LoVo (cell line): ENCODE data around the gene RALGAPA1.
"Not testable (repeated sequence)": the region's sequence is repeated elsewhere in the genome, so short reads cannot be mapped to it uniquely, and the experiment has no call there.

ENCODE experiments used
- DNase-seq: peaks from one replicate; pipeline ENCODE4 v3.0.0-alpha.2; 2016; ENCODE audit warnings: low spot score

RALGAPA1 gene

DNA sequence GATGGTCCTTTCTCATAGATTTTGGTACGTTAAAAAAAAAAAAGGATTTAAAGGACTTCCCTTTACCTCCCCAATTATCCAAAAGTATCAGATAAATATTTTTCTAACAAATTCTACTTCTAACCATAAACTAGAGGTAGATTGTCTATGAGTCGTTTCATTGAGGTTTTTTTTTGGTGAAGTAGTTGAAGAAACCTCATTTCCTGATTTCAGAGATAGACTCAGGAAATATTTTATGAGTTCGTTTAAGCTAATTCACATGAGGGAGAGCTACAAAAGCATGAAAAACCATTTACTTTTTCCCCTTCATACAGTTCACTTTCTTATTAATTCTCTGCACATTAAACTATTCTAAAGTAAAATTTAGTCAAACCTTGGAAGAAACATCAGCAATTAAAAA is 112.5 kb downstream of the RALGAPA1 start:
- no peak for DNase-seq

DNA sequence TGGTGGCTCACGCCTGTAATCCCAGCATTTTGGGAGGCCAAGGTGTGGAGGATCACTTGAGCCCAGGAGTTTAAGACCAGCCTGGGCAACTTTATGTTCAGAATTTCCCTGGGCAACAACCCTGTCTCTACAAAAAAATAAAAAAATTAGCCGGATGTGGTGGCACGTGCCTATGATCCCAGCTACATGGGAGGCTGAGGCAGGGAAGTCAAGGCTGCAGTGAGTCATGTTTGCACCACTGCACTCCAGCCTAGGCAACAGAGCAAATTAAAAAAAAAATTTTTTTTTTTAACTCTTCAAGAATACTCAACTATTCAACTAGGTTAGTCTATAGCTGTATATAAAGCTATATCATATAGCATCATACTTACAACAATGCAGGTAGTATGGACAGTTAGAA is 113.0 kb downstream of the RALGAPA1 start:
- no peak for DNase-seq

DNA sequence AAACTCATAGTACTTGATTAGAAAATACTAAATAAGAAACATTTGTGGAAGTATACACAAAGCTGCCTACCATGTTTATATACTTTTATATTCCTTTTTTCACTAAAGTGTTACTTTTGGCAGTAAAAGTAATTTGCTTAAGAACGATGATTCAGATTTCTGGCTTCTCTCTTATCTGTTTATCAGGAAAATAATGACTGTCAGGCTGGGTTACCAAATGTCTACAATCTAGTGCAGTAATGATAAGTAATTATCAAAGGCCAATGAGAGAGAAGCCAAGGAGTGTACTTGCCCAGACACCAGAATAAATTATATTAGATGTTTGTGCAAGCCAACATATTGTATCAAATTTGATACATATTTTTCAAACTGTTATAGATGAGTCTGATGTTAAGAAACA is 113.4 kb downstream of the RALGAPA1 start:
- no peak for DNase-seq

DNA sequence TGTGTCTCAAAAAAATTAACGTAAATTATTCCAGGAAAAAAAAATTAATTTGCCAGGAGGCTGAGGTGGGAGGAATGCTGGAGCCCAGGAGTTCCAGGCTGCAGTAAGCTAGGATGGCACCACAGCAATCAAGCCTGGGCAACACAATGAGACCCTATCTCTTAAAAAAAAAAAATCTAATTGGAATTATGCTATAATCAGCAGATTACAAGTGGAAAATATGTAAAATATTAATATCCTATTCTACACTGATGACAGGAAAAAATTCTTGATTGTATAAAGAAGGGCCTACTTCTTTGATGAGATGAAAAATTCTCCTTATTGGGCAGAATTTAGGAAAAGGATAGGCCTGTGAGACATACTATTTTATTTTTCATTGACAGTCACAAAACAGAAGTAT is 114.0 kb downstream of the RALGAPA1 start:
- DNase-seq: no peak

DNA sequence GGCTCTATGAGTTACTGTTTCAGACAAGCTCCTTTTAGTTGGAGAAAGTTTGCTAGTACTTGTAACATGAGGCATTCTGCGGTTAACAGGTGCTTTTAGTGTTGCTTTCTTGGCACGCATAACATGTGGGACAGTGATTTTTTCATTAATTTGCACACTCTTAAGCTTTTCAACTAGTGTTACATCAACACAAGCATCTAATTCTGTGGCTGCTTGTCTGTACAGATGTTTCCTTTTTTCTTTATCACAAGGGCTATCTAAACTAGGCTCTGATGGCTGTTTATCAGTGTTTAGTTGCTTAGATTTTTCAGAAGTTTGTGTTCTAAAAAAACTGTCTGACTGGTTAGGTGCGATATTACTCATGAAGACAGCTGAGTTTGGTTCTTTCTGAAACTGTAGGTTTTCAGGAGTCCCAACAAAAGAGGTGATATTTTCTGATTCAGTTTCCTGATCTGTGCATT is 120.1 kb downstream of the RALGAPA1 start:
- no peak for DNase-seq

DNA sequence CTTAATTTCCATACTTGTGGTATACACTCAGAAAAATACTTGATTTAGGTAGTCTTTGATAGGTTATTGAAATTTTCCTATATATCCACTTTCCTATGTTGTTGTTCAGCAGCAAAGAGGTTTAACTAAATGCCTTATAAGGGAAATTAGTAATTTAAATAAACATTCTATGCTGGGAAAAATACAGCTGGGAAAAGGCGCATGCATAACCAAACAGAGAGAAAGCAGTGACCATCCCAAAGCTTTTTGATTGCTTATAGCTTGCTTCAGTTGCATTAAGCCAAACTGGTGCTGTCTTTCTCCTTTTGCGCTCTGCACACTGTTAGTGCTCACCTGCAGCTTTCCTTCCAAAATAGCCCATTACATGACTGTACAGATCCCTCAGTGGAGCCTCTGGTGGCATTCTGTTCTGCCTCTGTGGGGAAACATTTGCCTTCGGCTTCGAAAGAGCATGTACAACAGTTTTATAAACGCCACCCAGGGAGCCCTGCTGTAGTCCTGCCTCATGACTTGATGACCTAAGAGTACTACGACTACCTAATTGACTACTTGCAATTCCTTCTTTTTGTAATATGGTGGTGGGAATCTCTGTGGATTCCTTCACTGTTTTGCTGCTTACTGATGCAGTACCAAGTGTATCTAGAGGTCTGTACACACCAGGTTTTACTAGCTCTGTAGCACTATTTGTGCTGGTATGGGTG is 120.8 kb downstream of the RALGAPA1 start:
- DNase-seq: no peak

DNA sequence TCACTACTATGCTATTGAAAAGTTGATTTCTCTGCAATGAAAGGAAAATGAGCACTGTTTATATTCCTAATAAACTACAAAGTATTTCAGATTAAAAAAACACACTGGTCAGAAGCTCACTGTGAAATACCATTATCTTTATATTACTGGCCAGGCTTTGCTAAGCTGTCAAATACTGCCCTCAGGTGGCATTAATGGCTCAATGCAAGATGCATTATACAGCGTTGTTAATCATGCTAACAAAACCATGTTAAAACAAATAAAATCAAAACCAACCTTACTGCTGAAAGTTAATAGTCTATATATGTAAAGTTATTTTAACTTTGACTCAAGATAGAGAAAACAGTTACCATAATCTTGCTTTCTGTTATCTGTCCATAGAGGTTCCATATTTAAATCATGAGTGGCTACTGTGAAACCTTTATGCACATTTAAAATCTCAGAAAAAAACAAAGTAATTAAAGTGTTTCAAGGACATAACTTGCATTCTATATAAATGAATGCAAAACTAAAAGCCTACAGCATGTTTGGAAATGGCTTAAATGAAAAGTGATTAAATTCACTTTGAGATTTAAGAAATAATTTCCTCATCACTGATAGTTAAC is 121.7 kb downstream of the RALGAPA1 start:
- peak; percentile 54 for DNase-seq

DNA sequence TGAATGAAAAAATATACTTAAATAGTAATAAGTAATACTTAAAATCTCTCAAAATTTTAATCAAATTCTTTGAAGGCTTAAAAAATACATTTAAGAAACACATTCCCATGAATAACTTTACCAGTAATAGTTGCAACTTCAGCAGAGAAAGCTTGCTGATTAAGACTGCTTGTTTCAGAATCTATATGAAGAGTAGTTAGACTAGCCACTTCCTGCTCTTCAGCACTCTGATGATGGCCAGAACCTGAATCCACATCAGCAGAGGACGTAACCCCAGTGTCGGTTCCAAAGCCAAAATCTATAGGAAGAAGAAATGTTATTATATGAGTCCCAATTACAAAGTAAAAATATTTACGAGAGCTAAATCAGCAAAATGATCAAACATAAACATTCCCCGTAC is 125.4 kb downstream of the RALGAPA1 start:
- DNase-seq: not testable (repeated sequence)

DNA sequence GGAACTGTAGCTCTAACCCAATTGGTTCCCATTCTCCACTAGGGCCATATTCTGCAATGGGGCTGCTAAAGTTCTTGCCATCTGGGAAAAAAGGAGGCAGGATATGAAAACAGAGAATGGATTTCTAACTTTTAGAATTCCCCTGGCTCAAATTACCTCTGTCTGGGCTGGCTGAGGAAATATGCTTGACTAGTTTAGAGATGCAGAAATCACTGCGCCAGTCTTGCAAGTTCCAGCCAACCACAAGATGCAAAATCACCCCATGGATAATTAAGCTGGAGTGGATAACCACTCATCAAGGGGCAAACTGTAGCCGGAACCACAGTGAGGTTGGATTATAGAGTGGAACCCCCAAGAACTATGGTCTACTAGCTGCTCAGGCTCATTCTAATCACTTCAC is 126.3 kb downstream of the RALGAPA1 start:
- DNase-seq: no peak

DNA sequence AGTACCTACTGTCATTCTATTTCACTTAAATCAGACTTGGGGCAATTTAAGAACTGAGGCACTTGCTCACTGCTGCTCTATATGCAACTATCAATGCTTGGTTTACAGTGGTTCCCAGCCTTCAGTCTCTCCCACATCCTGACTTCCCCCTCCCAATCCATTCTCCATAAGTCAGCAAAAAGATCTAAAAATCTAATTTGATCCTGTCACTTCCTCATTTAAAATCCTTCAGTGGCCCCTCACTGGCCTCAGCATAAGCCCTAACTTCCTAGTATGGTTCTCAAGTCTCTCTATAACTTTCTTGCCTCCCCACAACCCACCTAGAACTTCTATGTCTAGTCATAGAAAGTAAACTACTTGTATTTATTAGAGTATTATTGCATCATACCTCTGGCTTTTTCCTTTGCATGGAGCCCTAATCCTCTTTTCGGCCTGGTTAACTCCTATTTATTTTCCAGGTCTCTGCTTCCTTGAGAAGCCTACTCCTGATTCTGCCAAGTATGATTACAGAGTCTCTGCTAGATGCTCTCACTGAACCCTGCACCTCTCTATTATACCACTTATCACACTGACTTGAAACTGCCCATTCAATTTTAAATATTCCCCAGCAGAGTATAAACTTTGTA is 130.6 kb downstream of the RALGAPA1 start:
- DNase-seq: no peak

DNA sequence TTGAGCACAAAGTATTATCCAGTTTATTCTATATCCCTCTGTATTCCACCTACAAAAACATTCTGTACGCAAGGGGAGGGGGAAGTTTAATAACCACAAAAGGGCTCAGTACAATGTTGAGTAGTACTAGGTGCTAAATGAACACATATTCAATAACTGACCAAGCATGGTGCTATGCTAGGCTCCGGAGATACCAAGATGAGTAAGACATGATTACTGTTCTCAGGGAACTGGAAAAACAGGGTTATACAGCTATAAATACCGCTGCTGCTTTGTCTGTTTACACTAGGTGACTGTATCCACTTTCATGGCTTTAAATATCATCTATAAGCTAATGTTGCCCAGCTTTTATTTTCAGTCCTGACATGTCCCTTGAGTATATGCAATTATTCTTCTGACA is 139.3 kb downstream of the RALGAPA1 start:
- DNase-seq: peak; percentile 77

DNA sequence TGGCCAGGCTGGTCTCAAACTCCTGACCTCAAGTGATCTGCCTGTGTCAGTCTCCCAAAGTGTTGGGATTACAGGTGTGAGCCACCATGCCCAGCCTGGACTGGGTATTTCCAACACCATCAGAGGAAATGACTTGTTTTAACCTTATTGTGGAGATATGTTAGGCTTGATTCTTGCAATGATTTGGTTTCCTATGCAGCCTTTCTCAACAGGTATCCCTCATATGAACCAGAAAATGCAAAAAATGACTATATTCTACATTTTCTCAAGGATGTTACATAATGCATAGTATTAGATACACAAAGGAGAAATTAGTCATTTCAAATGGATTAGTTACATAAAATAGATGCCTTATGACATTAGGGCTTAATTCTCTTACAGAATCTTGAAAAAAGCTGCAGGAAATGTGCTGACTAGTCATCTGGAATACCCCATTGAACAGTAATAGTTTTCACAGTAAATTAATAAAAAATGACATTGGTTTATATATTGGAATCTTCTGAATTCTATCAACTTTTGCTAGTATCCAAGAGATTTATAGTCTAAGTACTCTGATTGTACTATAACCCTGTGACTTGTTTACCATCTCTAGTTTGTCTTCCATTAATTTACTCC is 142.6 kb downstream of the RALGAPA1 start:
- DNase-seq: no peak

DNA sequence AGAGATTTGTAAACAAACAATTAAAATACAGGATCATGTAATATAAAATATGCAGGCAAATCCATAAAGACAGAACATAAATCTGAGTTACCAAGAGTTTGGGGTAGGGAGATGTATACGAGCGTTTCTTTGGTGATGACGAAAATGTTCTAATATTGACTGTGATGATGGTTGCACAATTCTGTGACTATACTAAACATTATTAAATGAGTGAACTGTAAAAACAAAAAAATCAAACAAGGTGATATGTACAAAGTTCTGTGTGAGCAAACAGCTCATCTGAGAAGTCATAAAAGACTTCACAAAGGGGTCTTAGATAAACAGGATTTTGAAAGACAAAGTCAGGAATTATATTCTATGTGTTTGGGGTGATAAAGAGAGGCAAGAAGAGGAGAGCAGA is 147.2 kb downstream of the RALGAPA1 start:
- no peak for DNase-seq

DNA sequence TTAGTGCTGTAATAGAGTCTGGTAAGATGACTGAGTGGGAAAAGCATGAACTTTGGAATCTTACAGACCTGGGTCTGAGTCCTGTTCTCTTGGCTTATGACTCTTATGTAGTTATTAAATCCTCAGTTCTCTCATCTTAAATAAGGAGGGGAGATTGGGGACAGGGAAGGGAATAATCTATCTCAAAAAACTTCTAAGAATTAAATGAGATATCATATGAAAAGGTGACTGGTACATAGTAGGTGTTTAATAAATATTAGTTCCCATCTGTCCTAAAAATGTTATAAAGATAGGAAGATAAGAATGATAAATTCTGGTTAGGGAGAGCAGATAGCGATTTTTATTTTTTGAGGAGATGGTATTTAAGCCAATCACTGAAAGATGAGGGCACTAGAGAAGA is 156.1 kb downstream of the RALGAPA1 start:
- DNase-seq: no peak

DNA sequence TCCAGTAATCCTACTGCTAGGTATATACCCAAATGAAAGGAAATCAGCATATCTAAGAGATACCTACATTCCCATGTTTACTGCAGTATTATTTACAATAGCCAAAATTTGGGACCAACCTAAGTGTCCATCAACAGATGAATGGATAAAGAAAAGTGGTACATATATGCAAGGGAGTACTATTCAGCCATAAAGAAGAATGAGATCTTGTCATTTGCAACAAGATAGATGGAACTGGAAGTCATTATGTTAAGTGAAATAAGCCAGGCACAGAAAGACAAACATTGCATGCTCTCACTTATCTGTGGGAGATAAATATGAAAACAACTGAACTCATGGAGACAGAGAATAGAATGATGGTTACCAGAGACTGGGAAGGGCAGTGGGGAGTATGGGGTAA is 165.6 kb downstream of the RALGAPA1 start:
- no peak for DNase-seq

DNA sequence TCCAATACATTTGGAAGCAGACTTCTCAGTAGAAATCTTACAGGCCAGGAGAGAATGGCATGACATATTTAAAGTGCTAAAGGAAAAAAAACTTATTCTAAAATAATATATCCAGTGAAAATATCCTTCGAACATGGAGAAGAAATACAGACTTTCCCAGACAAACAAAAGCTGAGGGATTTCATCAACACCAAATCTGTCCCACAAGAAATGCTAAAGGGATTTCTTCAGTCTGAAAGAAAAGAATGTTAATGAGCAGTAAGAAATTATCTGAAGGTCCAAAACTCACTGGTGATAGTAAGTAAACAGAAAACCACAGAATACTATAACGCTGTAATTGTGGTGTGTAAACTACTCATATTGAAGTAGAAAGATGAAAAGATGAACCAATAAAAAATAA is 171.2 kb downstream of the RALGAPA1 start:
- no peak for DNase-seq

DNA sequence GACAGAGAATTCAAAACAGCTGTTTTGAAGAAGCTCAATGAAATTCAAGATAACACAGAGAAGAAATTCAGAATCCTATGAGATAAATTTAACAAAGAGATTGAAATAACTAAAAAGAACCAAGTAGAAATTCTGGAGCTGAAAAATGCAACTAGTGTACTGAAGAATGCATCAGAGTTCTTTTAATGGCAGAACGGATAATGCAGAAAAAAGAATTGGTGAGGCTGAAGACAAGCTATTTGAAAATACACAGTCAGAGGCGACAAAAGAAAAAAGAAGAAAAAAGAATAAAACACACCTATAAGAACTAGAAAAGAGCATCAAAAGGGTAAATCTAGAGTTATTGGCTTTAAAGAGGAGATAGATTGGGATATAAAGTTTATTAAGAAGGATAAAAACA is 171.8 kb downstream of the RALGAPA1 start:
- no peak for DNase-seq

DNA sequence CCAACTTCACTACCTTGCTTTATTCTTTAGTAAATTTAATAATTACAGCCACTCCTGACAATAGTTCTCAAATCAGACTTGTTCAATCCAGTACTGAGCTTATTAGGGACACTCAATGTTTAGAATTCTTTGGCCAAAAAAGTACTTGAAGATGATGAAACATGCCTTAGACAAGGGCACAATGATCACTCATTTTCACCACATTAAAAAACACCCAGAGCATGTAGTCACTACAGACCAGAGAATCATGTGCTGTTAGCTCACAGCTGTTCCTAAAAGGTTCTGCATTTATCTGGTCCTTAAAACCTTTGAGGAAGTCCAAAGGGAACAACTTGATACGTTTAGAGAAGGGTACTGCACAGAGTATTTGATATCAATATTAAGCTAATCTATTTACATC is 176.4 kb downstream of the RALGAPA1 start:
- no peak for DNase-seq

DNA sequence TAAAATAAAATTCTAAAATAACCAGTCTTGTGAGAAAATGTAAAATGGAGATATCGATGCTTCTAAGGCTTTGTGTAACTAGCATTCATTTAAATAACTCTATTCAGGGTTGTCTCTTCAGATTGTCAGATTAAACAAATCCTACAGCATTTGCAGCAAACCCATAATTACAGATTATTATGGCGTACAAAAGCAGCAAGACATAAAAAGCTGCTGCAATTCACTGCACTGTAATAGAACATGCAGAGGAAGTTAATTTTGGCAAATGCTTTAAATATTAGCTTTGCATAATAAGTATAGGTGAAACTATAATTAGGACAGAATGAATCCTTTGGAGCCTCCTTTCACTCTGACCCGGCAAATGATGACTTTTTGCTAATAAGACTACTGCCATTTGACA is 176.8 kb downstream of the RALGAPA1 start:
- DNase-seq: no peak

DNA sequence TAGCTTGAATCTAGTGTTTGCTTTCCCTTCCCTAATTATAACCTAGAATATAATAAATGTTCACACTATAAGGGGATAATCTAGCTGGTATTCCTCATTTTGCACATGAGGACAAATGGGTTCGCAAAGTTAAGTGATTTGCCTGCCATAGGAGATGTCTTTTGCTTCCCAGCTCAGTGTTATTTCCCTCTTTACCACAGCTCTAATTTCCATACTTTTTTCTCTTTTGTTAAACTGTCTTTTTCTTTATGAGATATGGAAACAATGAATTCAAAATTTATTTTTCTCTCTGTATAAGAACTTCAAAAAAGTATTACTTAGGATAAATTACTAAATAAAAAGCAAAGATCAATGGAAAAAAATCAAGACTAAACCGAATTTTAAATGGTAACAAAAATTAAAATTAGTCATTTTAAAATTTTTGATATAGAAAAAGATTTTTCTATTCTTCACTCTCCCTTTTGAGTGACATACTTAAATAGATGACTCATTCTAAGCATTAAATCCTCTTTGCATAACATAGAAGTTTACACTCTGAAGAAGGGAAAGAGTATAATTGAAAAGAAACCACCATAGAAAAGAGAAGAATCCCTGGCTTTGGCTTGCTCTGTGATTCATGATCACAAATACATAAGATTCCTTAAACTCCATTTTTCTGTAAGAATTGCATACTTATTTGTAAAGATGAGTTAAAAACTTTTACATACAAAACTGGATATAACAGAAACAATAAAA is 177.9 kb downstream of the RALGAPA1 start:
- no peak for DNase-seq

DNA sequence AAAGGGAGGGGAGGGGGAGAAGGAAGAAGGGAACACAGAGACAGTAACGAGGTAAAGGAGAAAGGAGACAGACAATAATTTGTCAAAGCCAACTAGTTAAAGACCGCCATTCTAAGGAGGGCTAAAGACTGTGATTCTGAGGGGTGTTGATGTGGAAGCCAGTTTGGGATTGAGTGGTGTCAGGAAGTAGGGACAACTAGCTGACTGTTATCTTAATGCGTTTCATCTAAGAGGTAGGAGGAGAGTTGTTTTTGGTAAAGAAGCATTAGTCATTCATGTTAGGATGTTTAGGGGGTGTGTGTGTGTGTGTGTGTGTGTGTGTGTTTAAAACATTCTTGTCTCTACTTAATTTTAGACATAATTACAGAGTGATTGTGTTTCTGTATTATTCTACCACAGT is 180.1 kb downstream of the RALGAPA1 start:
- no peak for DNase-seq

DNA sequence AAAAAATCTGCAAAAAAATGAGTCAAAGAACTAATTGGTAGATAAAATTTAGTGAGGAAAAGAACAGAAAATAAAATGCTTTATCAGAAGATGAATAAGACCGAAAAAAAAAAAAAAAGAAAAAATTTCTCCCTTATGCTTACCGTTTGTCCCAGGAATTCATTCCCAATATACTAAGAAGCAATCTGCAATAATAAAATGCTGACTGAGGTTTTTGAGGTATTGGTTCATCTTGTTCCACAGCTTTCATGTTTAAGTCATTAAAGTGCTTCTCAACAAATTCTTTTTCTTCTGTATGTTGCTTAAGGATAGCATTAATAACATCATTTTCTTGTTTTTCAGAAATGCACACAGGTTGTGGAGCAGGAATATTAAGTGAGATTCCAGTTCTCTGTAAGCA is 182.1 kb downstream of the RALGAPA1 start:
- not testable (repeated sequence) for DNase-seq
